ENCODE results near the gene GTPBP3.

The GTPBP3 gene

DNA sequence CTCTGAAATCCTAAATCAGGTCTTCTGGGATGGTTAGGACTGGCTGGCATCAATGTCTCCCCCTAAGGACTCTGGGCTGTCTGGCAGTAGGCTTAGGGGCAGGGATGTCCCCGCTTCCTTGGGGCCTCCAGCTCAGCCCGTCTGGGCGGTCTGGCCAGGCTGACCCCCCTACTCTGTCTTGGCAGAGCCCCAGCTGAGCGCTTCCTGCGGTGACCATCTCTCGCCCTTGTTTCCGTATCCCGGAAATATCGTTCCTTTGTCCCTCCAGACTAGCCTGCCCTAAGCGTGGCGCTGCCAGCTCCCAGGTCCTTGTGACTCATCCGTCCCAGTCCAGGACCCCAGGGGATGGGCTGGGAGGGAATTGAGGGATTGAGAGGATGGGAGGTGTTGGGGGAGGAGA is 11.3 kb downstream of the GTPBP3 start:
- Histone ChIP-seq H3K36me3 (ENCODE audit: low read length) (no peaks in the 10 kb centered on the region), H4K20me1 (ENCODE audit: low read depth, low read length) (no peaks in the 10 kb centered on the region), H3K9me2 (replicated peaks; ENCODE audit: insufficient read depth, low read length) (no peaks in the 10 kb centered on the region), H3K9ac (ENCODE audit: low read length) (no peak overlapping the region), H3K27me3 (ENCODE audit: low read length) (no peaks in the 10 kb centered on the region), H3K9me3 (ENCODE audit: insufficient read depth, low read length) (no peaks in the 10 kb centered on the region), H3F3A (ENCODE audit: insufficient read depth) (peaks cover 8% of the 10 kb centered on the region), H3K4me3 (ENCODE audit: insufficient read depth, low read length, poor library complexity, severe bottlenecking) (no peak overlapping the region), H3K79me2 (ENCODE audit: insufficient read depth, low read length) (no peaks in the 10 kb centered on the region), H3K27ac (ENCODE audit: low read depth, low read length) (no peak overlapping the region), H2AFZ (ENCODE audit: low read depth, low read length, severe bottlenecking) (no peak overlapping the region), H3K4me2 (ENCODE audit: low read depth, low read length, poor library complexity, severe bottlenecking) (no peak overlapping the region)
- no peak for TF ChIP-seq EZH2phosphoT487 (conservative IDR thresholded peaks at IDR 0.05; ENCODE audit: low read length)
- TF ChIP-seq, protein P1, sequence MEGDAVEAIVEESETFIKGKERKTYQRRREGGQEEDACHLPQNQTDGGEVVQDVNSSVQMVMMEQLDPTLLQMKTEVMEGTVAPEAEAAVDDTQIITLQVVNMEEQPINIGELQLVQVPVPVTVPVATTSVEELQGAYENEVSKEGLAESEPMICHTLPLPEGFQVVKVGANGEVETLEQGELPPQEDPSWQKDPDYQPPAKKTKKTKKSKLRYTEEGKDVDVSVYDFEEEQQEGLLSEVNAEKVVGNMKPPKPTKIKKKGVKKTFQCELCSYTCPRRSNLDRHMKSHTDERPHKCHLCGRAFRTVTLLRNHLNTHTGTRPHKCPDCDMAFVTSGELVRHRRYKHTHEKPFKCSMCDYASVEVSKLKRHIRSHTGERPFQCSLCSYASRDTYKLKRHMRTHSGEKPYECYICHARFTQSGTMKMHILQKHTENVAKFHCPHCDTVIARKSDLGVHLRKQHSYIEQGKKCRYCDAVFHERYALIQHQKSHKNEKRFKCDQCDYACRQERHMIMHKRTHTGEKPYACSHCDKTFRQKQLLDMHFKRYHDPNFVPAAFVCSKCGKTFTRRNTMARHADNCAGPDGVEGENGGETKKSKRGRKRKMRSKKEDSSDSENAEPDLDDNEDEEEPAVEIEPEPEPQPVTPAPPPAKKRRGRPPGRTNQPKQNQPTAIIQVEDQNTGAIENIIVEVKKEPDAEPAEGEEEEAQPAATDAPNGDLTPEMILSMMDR (IDR thresholded peaks at IDR 0.05; ENCODE audit: insufficient read depth, low read length, poor library complexity, severe bottlenecking), result no peak

DNA sequence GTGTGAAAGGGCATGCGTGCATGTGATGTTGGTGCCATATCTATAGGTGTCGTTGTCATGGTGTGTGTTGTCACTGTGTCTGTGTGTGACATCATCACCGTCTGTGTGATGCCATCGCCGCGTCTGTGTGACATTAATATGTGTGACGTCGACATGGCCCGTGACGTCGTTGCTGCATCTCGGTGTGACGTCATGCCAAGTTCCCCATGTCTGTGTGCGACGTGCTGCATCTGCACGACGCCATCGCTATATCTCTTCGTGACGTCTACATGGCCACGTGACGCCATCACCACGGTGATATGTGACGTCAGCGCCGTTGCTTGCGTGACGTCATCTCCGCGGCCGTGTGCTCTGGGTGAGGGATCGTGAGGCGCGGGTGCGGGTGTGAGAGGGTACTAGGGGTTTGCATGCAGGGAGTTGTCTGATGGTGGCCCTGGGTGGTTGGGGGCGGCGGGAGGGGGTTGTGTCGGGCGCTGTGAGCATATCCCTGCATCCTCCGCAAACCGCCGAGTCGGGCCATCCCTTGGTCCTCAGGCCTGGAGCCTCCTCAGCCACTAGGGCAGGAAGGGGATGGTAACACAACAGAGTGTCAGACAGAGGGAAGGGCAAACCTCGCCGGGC is 14.6 kb downstream of the GTPBP3 start:
- H3K79me2 ChIP-seq (ENCODE audit: insufficient read depth, low read length), result no peaks in the 10 kb centered on the region
- H3F3A ChIP-seq (ENCODE audit: insufficient read depth), result no peaks in the 10 kb centered on the region
- H4K20me1 ChIP-seq (ENCODE audit: low read depth, low read length), result no peaks in the 10 kb centered on the region
- H3K9me3 ChIP-seq (ENCODE audit: insufficient read depth, low read length), result no peaks in the 10 kb centered on the region
- H3K4me3 ChIP-seq (ENCODE audit: insufficient read depth, low read length, poor library complexity, severe bottlenecking), result no peak overlapping the region
- H3K36me3 ChIP-seq (ENCODE audit: low read length), result no peaks in the 10 kb centered on the region
- no peaks in the 10 kb centered on the region for H3K9me2 ChIP-seq (replicated peaks; ENCODE audit: insufficient read depth, low read length)
- H3K4me2 ChIP-seq (ENCODE audit: low read depth, low read length, poor library complexity, severe bottlenecking), result no peak overlapping the region
- TF ChIP-seq, protein P1 (IDR thresholded peaks at IDR 0.05; ENCODE audit: insufficient read depth, low read length, poor library complexity, severe bottlenecking), result no peak
- TF ChIP-seq EZH2phosphoT487 (conservative IDR thresholded peaks at IDR 0.05; ENCODE audit: low read length), result no peak
- H3K27ac ChIP-seq (ENCODE audit: low read depth, low read length), result no peak overlapping the region
- no peak overlapping the region for H3K9ac ChIP-seq (ENCODE audit: low read length)
- no peaks in the 10 kb centered on the region for H3K27me3 ChIP-seq (ENCODE audit: low read length)
- H2AFZ ChIP-seq (ENCODE audit: low read depth, low read length, severe bottlenecking), result no peak overlapping the region

DNA sequence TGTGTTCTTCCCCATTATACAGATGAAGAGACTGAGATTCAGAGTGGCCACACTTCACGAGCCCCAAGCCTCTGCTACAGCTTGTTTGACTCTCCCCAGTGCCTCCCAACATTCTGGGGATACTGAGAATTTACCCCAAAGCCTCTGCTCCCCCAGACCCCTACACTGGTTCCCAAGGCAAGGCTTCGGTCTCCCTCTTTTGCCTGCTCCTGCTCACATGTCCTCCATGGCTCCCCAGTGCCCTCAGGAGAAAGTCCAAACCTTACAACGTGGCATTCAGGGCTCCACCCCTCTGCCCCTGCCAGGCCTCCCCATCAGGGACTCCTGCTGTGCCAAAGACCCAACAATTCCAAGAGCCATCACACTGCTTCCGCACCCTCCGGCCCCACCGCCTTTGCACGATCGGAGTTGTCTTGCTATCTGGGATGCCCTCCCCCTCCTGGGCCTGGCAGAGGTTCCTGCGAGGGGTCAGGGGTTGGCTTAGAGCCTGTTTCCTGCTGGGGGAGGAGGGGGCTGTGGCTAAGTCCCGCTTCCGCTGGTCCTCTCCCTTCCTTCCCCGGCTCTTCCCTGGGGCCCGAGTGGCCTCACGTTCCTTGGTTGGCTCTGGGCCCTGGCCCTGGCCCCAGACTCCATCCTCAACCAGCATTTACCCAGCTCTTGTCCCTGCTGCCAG is 15.4 kb downstream of the GTPBP3 start:
- Histone ChIP-seq H3K9me3 (ENCODE audit: insufficient read depth, low read length) (no peaks in the 10 kb centered on the region), H3K27me3 (ENCODE audit: low read length) (no peaks in the 10 kb centered on the region), H2AFZ (ENCODE audit: low read depth, low read length, severe bottlenecking) (no peak overlapping the region), H3K36me3 (ENCODE audit: low read length) (no peaks in the 10 kb centered on the region), H3F3A (ENCODE audit: insufficient read depth) (no peaks in the 10 kb centered on the region), H3K4me3 (ENCODE audit: insufficient read depth, low read length, poor library complexity, severe bottlenecking) (no peak overlapping the region), H3K9ac (ENCODE audit: low read length) (no peak overlapping the region), H4K20me1 (ENCODE audit: low read depth, low read length) (no peaks in the 10 kb centered on the region), H3K27ac (ENCODE audit: low read depth, low read length) (no peak overlapping the region), H3K79me2 (ENCODE audit: insufficient read depth, low read length) (no peaks in the 10 kb centered on the region), H3K4me2 (ENCODE audit: low read depth, low read length, poor library complexity, severe bottlenecking) (no peak overlapping the region), H3K9me2 (replicated peaks; ENCODE audit: insufficient read depth, low read length) (no peaks in the 10 kb centered on the region)
- no peak for TF ChIP-seq EZH2phosphoT487 (conservative IDR thresholded peaks at IDR 0.05; ENCODE audit: low read length)
- TF ChIP-seq, protein P1 (IDR thresholded peaks at IDR 0.05; ENCODE audit: insufficient read depth, low read length, poor library complexity, severe bottlenecking), result no peak

Measured in SU-DHL-6 (cell line).